Measurements from ENCODE around the gene PDZD2.
"Not testable (repeated sequence)": the region's sequence is repeated elsewhere in the genome, so short reads cannot be mapped to it uniquely, and the experiment has no call there.

The PDZD2 gene

DNA sequence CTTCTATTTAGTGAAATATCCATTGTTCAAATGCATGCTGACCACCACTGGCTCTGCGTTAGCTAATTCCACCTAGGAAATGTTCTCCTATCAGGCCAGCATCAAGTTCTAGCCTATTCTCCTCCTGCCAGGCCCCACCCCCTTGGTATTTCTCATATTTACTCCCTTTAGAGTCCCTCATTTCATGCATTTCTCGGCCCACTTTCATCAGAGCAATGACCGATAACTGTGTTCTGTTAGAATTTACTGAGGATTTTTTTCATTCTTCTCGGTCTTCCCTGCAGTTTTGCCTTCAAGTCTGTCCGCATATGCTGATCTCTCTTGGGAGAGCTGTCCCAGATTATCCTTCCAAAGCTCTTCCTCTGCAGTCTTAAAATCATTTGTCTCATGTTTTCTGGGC, 391.8 kb downstream of the PDZD2 start:
- no peak for TF ChIP-seq CTCF (IDR thresholded peaks at IDR 0.05; ENCODE audit: control insufficient read depth, extremely low read depth, insufficient read depth)
- DNase-seq (ENCODE audit: low read depth) = no peak
- H3K4me3 ChIP-seq (ENCODE audit: low read depth, low read length) = no peak overlapping the region

DNA sequence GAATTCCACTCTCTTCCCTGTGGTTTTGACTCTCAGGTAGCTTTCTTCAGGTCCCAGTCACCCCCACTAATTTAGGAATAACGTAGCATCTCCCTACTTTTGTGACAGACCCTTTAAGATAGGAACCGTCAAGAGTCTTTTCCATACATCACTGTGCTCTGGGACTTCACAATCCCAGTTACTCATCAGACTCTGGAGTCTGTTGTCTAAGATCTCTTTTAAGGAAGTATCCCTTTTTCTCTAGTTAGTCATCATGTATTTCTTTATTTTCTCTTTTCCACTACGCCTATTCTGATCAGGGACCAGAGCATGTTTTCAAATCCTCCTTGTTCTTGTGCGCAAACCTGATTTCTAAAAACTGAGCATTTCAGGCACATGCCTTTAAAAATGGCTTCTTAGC, 392.2 kb downstream of the PDZD2 start:
- no peak for TF ChIP-seq CTCF (IDR thresholded peaks at IDR 0.05; ENCODE audit: control insufficient read depth, extremely low read depth, insufficient read depth)
- H3K4me3 ChIP-seq (ENCODE audit: low read depth, low read length) = no peak overlapping the region
- DNase-seq (ENCODE audit: low read depth) = no peak

DNA sequence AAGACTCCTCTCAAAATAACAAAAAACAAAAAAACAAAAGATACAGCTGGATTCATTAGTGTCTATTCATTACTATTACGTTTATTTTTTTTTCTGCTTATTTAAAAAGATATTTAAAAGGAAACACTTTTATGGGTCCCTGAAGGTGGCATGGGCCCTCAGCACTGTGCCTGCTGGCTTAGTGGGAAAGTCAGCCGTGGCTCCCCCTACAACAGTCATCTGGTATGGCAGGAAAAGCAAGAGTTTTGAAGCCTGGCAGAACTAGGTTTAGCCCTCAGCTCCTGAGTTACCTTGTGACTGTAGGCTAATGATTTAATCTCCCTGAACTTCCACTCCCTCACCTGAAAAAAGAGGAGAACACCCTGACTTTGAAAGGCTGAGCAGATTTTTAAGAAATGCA, 399.6 kb downstream of the PDZD2 start:
- TF ChIP-seq CTCF (IDR thresholded peaks at IDR 0.05; ENCODE audit: control insufficient read depth, extremely low read depth, insufficient read depth) = no peak
- H3K4me3 ChIP-seq (ENCODE audit: low read depth, low read length) = no peak overlapping the region
- no peak for DNase-seq (ENCODE audit: low read depth)

GRCh38 chr5:32039133-32039532, 400.2 kb downstream of the PDZD2 start:
- not testable (repeated sequence) for DNase-seq (ENCODE audit: low read depth)

GRCh38 chr5:32039601-32040000, 400.7 kb downstream of the PDZD2 start:
- not testable (repeated sequence) for H3K4me3 ChIP-seq (ENCODE audit: low read depth, low read length); DNase-seq (ENCODE audit: low read depth)

More at GRCh38 chr5:32039133-32039532, 400.2 kb downstream of the PDZD2 start:
- H3K4me3 ChIP-seq (ENCODE audit: low read depth, low read length) = not testable (repeated sequence)

GRCh38 chr5:32040181-32040695, 401.3 kb downstream of the PDZD2 start:
- DNase-seq (ENCODE audit: low read depth); H3K4me3 ChIP-seq (ENCODE audit: low read depth, low read length): not testable (repeated sequence)

DNA sequence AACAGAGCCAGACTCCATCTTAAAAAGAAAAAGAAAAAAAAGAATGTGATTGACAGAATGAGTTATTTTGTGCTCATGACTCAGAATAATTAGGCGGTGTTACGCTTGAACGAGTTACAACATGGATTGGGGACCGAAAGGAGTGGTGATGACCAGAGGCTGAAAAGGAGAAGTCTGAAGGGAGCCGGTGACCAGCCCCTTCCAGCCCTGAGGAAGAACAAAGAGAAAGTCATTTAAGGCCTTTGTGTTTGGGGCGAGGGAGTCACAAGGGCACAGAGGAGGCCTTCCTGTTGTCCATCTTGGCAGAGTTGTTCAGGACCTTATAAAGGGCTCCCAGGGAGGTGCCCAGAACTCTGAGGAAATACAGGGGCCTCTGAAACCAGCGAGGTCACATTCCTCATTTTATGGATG, 403.6 kb downstream of the PDZD2 start:
- TF ChIP-seq CTCF (IDR thresholded peaks at IDR 0.05; ENCODE audit: control insufficient read depth, extremely low read depth, insufficient read depth) = no peak
- no peak for DNase-seq (ENCODE audit: low read depth)
- no peak overlapping the region for H3K4me3 ChIP-seq (ENCODE audit: low read depth, low read length)

- H3K4me3 ChIP-seq (ENCODE audit: low read depth, low read length) = no peak overlapping the region
- no peak for DNase-seq (ENCODE audit: low read depth)
- TF ChIP-seq CTCF (IDR thresholded peaks at IDR 0.05; ENCODE audit: control insufficient read depth, extremely low read depth, insufficient read depth) = no peak
Measured at GRCh38 chr5:32043105-32043504, 404.2 kb downstream of the PDZD2 start.

- H3K4me3 ChIP-seq (ENCODE audit: low read depth, low read length) = no peak overlapping the region
- DNase-seq (ENCODE audit: low read depth) = no peak
- no peak for TF ChIP-seq CTCF (IDR thresholded peaks at IDR 0.05; ENCODE audit: control insufficient read depth, extremely low read depth, insufficient read depth)
Measured at GRCh38 chr5:32044434-32044833, 405.5 kb downstream of the PDZD2 start.
